Kidney glomerular epithelial cell (primary cell): ENCODE data around the gene ZNF683.
"Not testable (repeated sequence)": the region's sequence is repeated elsewhere in the genome, so short reads cannot be mapped to it uniquely, and the experiment has no call there.

Source experiments
- DNase-seq: peaks from one replicate; lab custom pipeline; 2025; lab: John Stamatoyannopoulos, UW

The ZNF683 gene

GRCh38 chr1:26336477-26337205 is 35.9 kb downstream of the ZNF683 start:
- peak; percentile 46 for DNase-seq

GRCh38 chr1:26335774-26336476 is 36.6 kb downstream of the ZNF683 start:
- no peak for DNase-seq

GRCh38 chr1:26333312-26333711 is 39.2 kb downstream of the ZNF683 start:
- DNase-seq, result not testable (repeated sequence)

GRCh38 chr1:26330276-26330675 is 42.3 kb downstream of the ZNF683 start:
- no peak for DNase-seq

- DNase-seq, result not testable (repeated sequence)
Observed at GRCh38 chr1:26329380-26329779, 43.2 kb downstream of the ZNF683 start.

- no peak for DNase-seq
Observed at GRCh38 chr1:26328597-26328996, 44.0 kb downstream of the ZNF683 start.

- DNase-seq, result no peak
Observed at GRCh38 chr1:26327956-26328362, 44.6 kb downstream of the ZNF683 start.

GRCh38 chr1:26324550-26324949 is 48.0 kb downstream of the ZNF683 start:
- no peak for DNase-seq

GRCh38 chr1:26323382-26323781 is 49.2 kb downstream of the ZNF683 start:
- no peak for DNase-seq

- DNase-seq, result no peak
Observed at GRCh38 chr1:26322042-26322331, 50.6 kb downstream of the ZNF683 start.

- DNase-seq, result peak; percentile 51
Observed at GRCh38 chr1:26321315-26322041, 51.1 kb downstream of the ZNF683 start.

- DNase-seq, result no peak
Observed at GRCh38 chr1:26320896-26321295, 51.7 kb downstream of the ZNF683 start.

- no peak for DNase-seq
Observed at GRCh38 chr1:26318338-26319064, 54.0 kb downstream of the ZNF683 start.

GRCh38 chr1:26317612-26318337 is 54.8 kb downstream of the ZNF683 start, which contains the start of gene CD52:
Gene CD52 (plus strand): TSS chr1:26317958. CDS start chr1:26318018, 60 bp downstream.
- DNase-seq, result no peak

GRCh38 chr1:26317146-26317545 is 55.4 kb downstream of the ZNF683 start:
- DNase-seq, result no peak

- DNase-seq, result no peak
Observed at GRCh38 chr1:26315874-26316850, 56.4 kb downstream of the ZNF683 start.

- DNase-seq, result no peak
Observed at GRCh38 chr1:26314501-26314900, 58.0 kb downstream of the ZNF683 start.
